GM21737 (cell line): ENCODE data around the gene GPHA2.

Experiments
- ATAC-seq: cut with Tn5 transposase; IDR thresholded peaks from one replicate; pipeline ENCODE4 v1.9.1; 2021; ENCODE audit warnings: mild to moderate bottlenecking, moderate library complexity; ENCODE audit not compliant: unreplicated experiment

Gene GPHA2

DNA sequence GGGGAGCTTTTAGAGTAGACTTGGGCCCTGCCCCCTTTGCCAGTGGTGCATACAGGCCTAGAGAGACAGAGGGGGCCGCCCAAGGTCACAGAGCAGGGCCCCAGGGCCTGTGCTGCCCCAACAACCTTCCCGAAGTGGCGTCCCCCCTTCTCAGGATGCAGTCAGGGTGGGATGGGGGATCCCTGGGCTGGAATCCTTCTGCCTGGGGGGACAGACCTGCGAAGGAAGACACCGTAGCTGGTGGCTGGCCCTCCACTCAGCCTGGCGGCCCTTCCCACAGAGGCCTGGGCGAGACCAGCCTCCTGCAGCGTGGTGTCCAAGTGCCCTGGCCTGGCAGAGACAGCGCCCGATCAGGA lies 42.9 kb downstream of the GPHA2 start:
- no peak for ATAC-seq

DNA sequence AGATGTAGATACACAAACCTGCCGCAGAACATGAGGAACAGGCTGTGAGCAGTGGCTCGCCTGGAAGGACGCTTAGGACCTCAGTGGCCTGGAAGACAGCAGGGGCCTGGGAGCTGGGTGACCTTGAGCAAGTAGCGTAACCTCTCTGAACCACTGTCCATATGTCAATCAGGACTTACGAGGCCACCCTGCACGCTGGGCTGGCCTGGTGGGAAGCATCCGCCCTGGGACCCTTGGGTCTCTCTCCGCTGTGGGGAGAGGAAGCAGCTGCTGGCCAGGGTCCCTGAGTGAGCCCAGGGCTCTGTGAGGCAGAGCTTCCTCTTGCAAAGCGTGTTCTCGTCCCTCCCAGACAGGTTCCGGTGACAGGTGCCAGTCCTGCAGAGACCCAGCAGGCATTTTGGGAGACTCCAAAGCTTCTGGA lies 43.3 kb downstream of the GPHA2 start:
- ATAC-seq: no peak

DNA sequence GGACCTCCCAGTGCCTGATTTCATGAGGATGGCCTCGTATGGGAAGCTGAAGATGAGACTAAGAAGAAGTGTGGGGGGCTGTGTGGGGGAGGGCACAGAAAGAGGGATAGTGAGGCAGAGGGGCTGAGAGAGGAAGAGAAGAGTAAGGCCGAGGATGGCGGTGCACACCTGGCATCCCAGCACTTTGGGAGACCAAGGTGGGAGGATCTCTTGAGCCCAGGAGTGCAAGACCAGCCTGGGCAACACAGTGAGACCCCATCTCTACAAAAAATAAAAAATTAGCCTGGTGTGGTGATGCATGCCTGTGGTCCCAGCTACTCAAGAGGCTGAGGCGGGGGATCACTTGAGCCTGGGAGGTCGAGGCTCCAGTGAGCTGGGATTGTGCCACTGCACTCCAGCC lies 43.8 kb downstream of the GPHA2 start:
- ATAC-seq: no peak

DNA sequence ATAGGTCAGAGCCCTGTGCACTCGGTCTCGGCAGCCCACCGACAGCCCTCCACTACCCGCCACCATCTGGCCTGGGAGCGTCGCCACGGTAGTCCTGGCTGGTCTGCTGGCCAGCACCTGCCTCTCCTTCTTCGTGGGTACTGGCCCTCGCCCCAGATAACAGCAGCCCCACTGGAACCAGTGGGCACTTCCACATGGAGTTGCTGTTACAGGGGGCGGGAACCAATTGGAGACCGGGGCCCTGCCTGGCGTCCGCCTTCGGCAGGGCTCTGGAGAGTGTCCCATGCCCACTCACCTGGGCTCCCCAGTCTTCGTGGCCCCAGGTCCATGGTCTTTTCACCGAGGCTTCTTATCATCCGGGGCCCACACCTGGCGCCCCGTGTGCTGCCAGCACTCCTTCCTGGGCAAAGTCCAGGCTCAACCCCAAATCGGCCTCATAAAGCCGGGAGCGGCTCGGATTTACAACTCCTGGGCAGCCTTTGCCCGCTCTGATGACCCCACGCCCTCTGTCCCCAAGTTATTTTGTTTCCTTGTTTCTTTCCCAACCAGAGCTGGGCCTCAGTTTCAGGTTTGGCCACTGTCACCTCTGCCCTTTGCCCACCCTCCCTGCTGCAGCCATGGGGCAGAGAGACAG lies 44.4 kb downstream of the GPHA2 start:
- no peak for ATAC-seq

DNA sequence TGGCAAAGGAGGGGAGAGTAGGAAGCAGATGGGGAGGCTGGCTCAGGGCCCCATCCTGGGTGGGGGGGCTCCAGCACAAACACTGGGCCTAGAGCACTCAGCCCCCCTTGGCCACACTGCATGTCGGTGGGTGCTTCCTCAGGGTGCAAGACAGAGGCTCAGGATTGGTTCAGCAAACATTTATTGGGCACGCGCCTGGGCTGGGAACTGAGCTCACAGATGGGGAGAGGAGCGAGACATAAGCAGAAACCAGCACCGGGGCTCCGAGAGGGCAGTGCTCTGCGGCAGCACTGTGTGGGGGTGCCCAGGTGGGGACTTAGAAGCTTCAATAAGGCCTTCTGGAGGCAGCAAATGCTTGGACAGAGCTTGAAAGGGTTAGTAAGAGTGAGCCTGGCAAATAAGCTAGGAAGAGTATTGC lies 45.2 kb downstream of the GPHA2 start:
- ATAC-seq: no peak

DNA sequence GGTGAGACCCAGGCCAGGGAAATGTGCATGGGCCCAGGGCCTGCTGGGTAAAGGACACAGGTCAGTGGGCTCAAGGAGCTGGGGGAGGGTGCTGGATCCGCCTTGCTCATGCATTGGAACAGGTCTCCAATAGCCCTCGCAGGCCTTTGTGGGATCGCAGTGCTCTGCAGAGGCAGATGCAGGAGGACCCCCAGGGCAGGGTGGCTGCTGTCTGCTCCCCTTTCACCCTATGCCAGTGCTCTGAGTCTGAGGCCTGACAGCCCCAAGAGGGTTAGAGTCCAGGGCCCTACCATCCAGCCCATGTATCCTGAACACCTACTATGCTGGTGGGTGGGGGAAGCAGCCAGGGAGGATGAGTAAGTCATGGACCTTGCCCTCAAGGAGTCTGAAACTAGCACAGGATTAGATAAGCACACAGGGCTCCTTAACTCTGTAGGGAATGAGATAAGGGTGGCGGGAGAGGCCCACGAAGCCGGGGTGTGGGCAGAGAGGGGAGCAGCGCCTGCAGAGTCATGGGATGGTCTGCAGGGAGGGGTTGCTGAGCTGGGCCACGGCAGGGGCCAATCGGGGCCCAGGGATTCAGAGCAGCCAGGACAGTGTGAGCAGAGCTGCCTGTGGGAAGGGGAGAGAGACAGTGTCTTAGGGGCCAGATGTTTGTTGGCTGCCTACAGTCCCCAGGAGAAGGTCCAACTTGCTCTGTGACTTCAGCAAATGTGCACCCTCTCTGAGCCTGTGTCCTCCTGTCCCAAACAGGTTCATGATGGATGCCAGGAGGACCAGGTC lies 46.8 kb downstream of the GPHA2 start:
- ATAC-seq: no peak

DNA sequence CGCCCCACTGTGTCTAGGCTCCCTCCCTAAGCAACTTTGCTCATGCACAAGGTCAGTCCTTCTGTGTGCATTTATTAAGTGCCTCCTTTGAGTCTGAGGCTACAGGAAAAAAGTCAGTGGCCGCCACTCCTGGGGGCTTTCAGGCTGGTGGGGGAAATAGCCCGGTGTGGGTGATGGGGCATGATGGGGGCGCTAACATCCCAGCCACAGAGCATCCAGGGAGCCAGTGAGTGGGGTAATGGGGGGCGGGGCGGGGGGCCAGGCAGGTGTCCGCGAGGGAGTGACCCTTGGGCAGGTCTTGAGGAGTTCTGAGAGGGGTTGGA lies 47.3 kb downstream of the GPHA2 start:
- ATAC-seq: no peak

DNA sequence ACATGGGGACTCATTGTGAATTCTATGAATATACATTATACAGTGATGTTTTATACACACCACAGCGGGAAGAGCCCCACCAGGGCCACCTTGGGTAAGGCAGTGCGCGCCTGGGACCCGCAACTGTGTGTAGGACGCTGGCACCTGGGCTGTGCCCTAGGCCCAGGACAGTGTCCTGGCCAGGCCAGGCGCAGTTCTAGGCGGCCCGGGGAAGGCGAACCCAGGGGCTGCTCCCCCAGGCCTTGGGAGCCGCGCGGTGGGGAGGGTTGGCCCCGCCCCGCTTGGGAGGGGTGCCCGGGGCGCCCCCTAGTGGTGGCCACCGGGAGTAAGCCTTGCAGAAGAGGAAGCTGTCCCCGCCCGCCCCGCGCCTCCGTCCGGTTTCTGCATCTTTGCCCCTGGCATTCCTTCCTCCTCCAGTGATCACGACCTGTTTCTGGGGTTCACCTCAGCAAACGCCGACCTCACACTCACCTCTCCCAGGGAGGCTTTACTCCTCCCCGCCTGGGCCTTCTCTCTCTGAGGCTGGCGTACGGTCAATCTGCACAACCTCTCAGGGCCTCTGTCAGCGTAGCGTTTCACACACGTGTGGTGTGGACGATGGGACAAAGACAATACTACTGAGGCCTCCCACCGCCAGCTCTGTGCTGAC lies 47.8 kb downstream of the GPHA2 start:
- ATAC-seq: peak; percentile 75

DNA sequence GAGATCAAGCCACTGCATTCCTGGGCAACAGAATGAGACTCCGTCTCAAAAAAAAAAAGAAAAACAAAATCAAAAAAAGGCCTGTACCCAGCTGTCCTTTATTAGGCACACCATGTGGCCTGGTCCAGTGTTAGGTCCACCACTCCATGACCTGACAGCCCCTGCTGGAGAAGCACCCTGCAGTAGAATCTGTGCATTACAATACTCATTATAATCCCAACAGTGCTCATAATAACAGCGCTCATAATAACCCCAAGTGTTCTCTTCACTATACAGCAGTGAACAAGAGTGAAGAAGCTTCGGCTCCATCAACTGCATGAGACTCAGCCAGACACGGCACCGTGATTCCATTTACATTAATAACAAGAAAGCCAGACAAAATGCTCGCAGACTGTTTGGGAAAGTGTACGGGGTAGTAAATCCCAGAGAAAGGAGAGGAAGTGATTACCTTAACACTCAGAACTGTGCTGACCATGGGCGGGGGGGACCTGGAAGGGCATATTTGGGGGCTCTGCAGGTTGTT lies 48.4 kb downstream of the GPHA2 start:
- ATAC-seq: no peak

DNA sequence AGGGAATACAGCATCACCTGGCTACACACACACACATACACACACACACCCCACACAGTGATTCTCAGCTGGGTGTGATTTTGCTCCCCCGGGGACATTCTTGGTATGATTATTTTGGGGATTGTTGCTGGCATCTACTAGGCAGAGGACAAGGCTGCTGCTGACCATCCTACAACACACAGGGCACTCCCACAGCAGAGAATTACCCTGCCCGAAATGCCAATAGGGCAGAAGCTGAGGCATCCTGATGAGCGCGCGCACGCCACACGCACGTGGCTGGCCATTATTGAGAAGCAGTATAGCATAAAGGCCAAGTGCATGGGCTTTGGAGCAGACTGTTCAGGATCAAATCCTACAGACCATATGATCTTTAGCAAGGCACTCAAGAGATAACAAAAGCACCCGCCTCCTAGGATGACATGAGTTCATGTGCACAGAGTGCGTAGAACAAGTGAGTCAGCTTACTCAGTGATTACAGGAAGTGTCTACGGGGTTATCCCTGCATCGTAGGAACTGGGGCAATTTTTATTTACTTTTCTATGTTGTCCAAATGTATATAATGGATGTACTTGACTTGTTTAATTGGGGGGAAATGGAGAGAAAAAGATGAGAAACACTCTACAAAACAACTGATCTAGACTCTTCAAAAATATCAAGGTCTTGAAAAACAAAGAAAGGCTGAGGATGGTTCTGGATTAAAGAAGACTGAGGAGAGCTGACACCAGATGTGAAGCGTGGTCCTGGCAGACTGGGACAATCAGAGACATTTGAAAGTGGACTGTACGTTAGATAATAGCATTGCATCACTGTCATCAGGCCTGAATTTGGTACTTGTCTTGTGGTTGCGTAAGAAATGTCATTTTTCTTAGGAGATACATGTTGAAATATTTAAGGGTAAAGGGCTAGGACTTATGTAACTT lies 50.1 kb downstream of the GPHA2 start:
- ATAC-seq: no peak
